H9 (cell line): ENCODE measurements around the gene MAP3K20. TPM values are rescaled to one million over a fixed set of nuclear protein-coding genes. Genes with fewer than 3 reads are reported as not detected.

Source experiments
- DNase-seq: peaks from one replicate; pipeline ENCODE4 v3.0.0-alpha.2; 2017
- H2AFZ ChIP-seq: one replicate; pipeline ENCODE4 v1.6.1; 2013; ENCODE audit warnings: mild to moderate bottlenecking, low read length, control low read depth, moderate library complexity
- H2AK5ac ChIP-seq: 2 replicates; pipeline ENCODE4 v1.6.1; 2013; ENCODE audit warnings: low read length, control low read depth, mixed read lengths; ENCODE audit not compliant: insufficient read length
- H2BK120ac ChIP-seq: one replicate; pipeline ENCODE4 v1.6.1; 2013; ENCODE audit warnings: low read depth, mild to moderate bottlenecking, low read length, control low read depth, inconsistent platforms; ENCODE audit not compliant: poor library complexity, severe bottlenecking
- H2BK12ac ChIP-seq: 2 replicates; pipeline ENCODE4 v1.6.1; 2013; ENCODE audit warnings: low read length, control low read depth, mixed read lengths, low read depth; ENCODE audit not compliant: insufficient read length
- H2BK15ac ChIP-seq: 2 replicates; pipeline ENCODE4 v1.6.1; 2013; ENCODE audit warnings: low read depth, low read length, control low read depth
- H2BK20ac ChIP-seq: one replicate; pipeline ENCODE4 v1.6.1; 2013; ENCODE audit warnings: low read depth, mild to moderate bottlenecking, low read length, control low read depth, inconsistent platforms; ENCODE audit not compliant: poor library complexity, severe bottlenecking
- H2BK5ac ChIP-seq: 2 replicates; pipeline ENCODE4 v1.6.1; 2013; ENCODE audit warnings: low read length, control low read depth, mixed read lengths; ENCODE audit not compliant: insufficient read length
- H3K14ac ChIP-seq: 2 replicates; pipeline ENCODE4 v1.6.1; 2013; ENCODE audit warnings: low read length, control low read depth; ENCODE audit not compliant: insufficient read depth
- H3K18ac ChIP-seq: 2 replicates; pipeline ENCODE4 v1.6.1; 2013; ENCODE audit warnings: low read depth, mild to moderate bottlenecking, mixed read lengths, low read length, control low read depth; ENCODE audit not compliant: insufficient read length
- H3K23ac ChIP-seq: 2 replicates; pipeline ENCODE4 v1.6.1; 2013; ENCODE audit warnings: low read length, control low read depth, mixed read lengths, low read depth; ENCODE audit not compliant: insufficient read length
- H3K23me2 ChIP-seq: 2 replicates; pipeline ENCODE4 v1.6.1; 2013; ENCODE audit warnings: low read depth, mild to moderate bottlenecking, mixed read lengths, low read length, control low read depth; ENCODE audit not compliant: insufficient read length, poor library complexity, severe bottlenecking
- H3K27ac ChIP-seq: 2 replicates; pipeline ENCODE4 v1.5.1; 2013; ENCODE audit warnings: low read length, control low read depth, mixed read lengths, low read depth; ENCODE audit not compliant: insufficient read length
- H3K27me3 ChIP-seq: 2 replicates; pipeline ENCODE4 v1.6.1; 2013; ENCODE audit warnings: low read length, control low read depth, inconsistent platforms; ENCODE audit not compliant: insufficient read depth
- H3K4ac ChIP-seq: 2 replicates; pipeline ENCODE4 v1.6.1; 2013; ENCODE audit warnings: low read depth, mild to moderate bottlenecking, control low read depth, inconsistent platforms, low read length, moderate library complexity
- H3K4me1 ChIP-seq: 2 replicates; pipeline ENCODE4 v1.6.1; 2013; ENCODE audit warnings: low read length, control low read depth, inconsistent platforms; ENCODE audit not compliant: insufficient read depth
- H3K4me2 ChIP-seq: 2 replicates; pipeline ENCODE4 v1.6.1; 2013; ENCODE audit warnings: low read length, control low read depth, mixed read lengths; ENCODE audit not compliant: insufficient read length, insufficient read depth
- H3K56ac ChIP-seq: 2 replicates; pipeline ENCODE4 v1.6.1; 2013; ENCODE audit warnings: low read depth, mild to moderate bottlenecking, mixed read lengths, low read length, control low read depth; ENCODE audit not compliant: insufficient read length
- H3K79me1 ChIP-seq: 2 replicates; pipeline ENCODE4 v1.6.1; 2013; ENCODE audit warnings: low read depth, mild to moderate bottlenecking, moderate library complexity, low read length, control low read depth, inconsistent platforms; ENCODE audit not compliant: insufficient read depth, poor library complexity, severe bottlenecking
- H3K79me2 ChIP-seq: 2 replicates; pipeline ENCODE4 v1.6.1; 2013; ENCODE audit warnings: low read length, control low read depth, inconsistent platforms; ENCODE audit not compliant: insufficient read depth
- H3K9ac ChIP-seq: 2 replicates; pipeline ENCODE4 v1.6.1; 2013; ENCODE audit warnings: low read length, control low read depth, mixed read lengths; ENCODE audit not compliant: insufficient read length; ENCODE audit errors: extremely low read depth
- H3K9me3 ChIP-seq: one replicate; pipeline ENCODE4 v1.6.1; 2013; ENCODE audit warnings: low read depth, low read length, inconsistent platforms; ENCODE audit not compliant: control insufficient read depth
- H3T11ph ChIP-seq: one replicate; pipeline ENCODE4 v1.6.1; 2013; ENCODE audit warnings: mild to moderate bottlenecking, low read length, control low read depth, inconsistent platforms
- H4K20me1 ChIP-seq: one replicate; pipeline ENCODE4 v1.6.1; 2013; ENCODE audit not compliant: control insufficient read depth, insufficient read length, insufficient read depth
- H4K5ac ChIP-seq: 2 replicates; pipeline ENCODE4 v1.6.1; 2013; ENCODE audit warnings: low read depth, mild to moderate bottlenecking, mixed read lengths, low read length, control low read depth; ENCODE audit not compliant: insufficient read length
- H4K8ac ChIP-seq: replicated peaks from 2 replicates; pipeline ENCODE4 v1.6.1; 2013; ENCODE audit warnings: low read length, control low read depth, mixed read lengths, low read depth; ENCODE audit not compliant: insufficient read length
- H4K91ac ChIP-seq: 2 replicates; pipeline ENCODE4 v1.6.1; 2013; ENCODE audit warnings: low read depth, mild to moderate bottlenecking, moderate library complexity, mixed read lengths, low read length, control low read depth; ENCODE audit not compliant: insufficient read length
- H3K27ac Mint-ChIP-seq, 3 experiments: 2 replicates in 2 of 3; 3 replicates in 1 of 3; pipeline ENCODE4 v1.8.0; 2020 to 2021; ENCODE audit warnings: mixed read lengths in 3 of 3, mild to moderate bottlenecking in 1 of 3, moderate library complexity in 1 of 3
- H3K27me3 Mint-ChIP-seq: 2 replicates; pipeline ENCODE4 v1.8.0; 2021; ENCODE audit warnings: low read depth, mild to moderate bottlenecking, moderate library complexity, mixed read lengths
- H3K36me3 Mint-ChIP-seq, 3 experiments: 2 replicates in 2 of 3; 3 replicates in 1 of 3; pipeline ENCODE4 v1.8.0; 2020 to 2021; ENCODE audit warnings: low read depth in 3 of 3, mixed read lengths in 3 of 3; ENCODE audit not compliant: insufficient read depth in 1 of 3
- H3K4me1 Mint-ChIP-seq, 2 experiments: 2 replicates each; pipeline ENCODE4 v1.8.0; 2020; ENCODE audit warnings: mixed read lengths in 2 of 2
- H3K4me3 Mint-ChIP-seq, 2 experiments: 2 replicates in 1 of 2; 3 replicates in 1 of 2; pipeline ENCODE4 v1.8.0; 2020 to 2021; ENCODE audit warnings: mild to moderate bottlenecking in 2 of 2, mixed read lengths in 2 of 2, moderate library complexity in 1 of 2
- H3K9me3 Mint-ChIP-seq, 2 experiments: 2 replicates in 1 of 2; 3 replicates in 1 of 2; pipeline ENCODE4 v1.8.0; 2020; ENCODE audit warnings: mild to moderate bottlenecking in 2 of 2, mixed read lengths in 2 of 2, moderate library complexity in 1 of 2
- CTCF ChIP-seq: fragments of 200-600 bp; sonication (generic); conservative IDR thresholded peaks from 3 replicates; pipeline ENCODE4 v1.8.0; 2021; ENCODE audit warnings: antibody characterized with exemption, mild to moderate bottlenecking
- WGBS: extraction: QIAGEN DNeasy Blood & Tissue Kit; methylation state at CpG from one replicate; pipeline ENCODE4 v1.1.7; 2013; ENCODE audit warnings: missing lambda C conversion rate, low lambda C conversion rate, mixed read lengths; ENCODE audit not compliant: insufficient read length; ENCODE audit errors: extremely low coverage; 5-methylcytosine and 5-hydroxymethylcytosine counted together
- total RNA-seq: library from RNA; stranded (reverse); gene quantifications from 2 replicates; pipeline ENCODE4 v1.2.1, GENCODE V29; 2021

The MAP3K20 gene
- total RNA-seq, 1 experiment from 2014 or later: 8.7 TPM

- H4K5ac ChIP-seq: no peak overlapping the region
- no peak overlapping the region for H4K91ac ChIP-seq
- no peaks in the 10 kb centered on the region for H3K36me3 Mint-ChIP-seq
- H3K9ac ChIP-seq: no peak overlapping the region
- H3K4me1 ChIP-seq: peaks cover 1% of the 10 kb centered on the region
- H2BK120ac ChIP-seq: no peak overlapping the region
- no peak overlapping the region; a peak in 1 of 7 replicates for H3K27ac Mint-ChIP-seq
- H3K4ac ChIP-seq: no peak overlapping the region
- H2BK5ac ChIP-seq: no peak overlapping the region
- no peaks in the 10 kb centered on the region for H3K27me3 ChIP-seq
- H3T11ph ChIP-seq: no peak overlapping the region
- H2AFZ ChIP-seq: no peak overlapping the region
- no peaks in the 10 kb centered on the region for H3K79me2 ChIP-seq
- no peaks in the 10 kb centered on the region for H4K20me1 ChIP-seq
- no peaks in the 10 kb centered on the region for H3K9me3 Mint-ChIP-seq
- H3K23me2 ChIP-seq: no peaks in the 10 kb centered on the region
- no CpG with 5 or more reads among the region's 1 CpG for WGBS
- DNase-seq: no peak
- H3K23ac ChIP-seq: no peak overlapping the region
- H2BK12ac ChIP-seq: no peak overlapping the region
- H3K27ac ChIP-seq: no peak overlapping the region
- H3K9me3 ChIP-seq: no peaks in the 10 kb centered on the region
- no peaks in the 10 kb centered on the region for H3K79me1 ChIP-seq
- no peak overlapping the region for H3K14ac ChIP-seq
- H3K4me2 ChIP-seq: no peak overlapping the region
- no peaks in the 10 kb centered on the region for H3K27me3 Mint-ChIP-seq
- no peak overlapping the region for H3K18ac ChIP-seq
- peaks cover 4 to 6% of the 10 kb centered on the region in 2 experiments; a peak in 3 of 4 replicates for H3K4me1 Mint-ChIP-seq
- H3K56ac ChIP-seq: no peak overlapping the region
- TF ChIP-seq CTCF: no peak
- no peak overlapping the region for H2BK15ac ChIP-seq
- H2BK20ac ChIP-seq: no peak overlapping the region
- no peak overlapping the region for H4K8ac ChIP-seq
- no peak overlapping the region for H3K4me3 Mint-ChIP-seq
- H2AK5ac ChIP-seq: no peak overlapping the region
Measured at GRCh38 chr2:173095356-173095755, 19.7 kb downstream of the MAP3K20 start.
